ENCODE data around the gene ABHD4. TPM values are rescaled to one million over a fixed set of nuclear protein-coding genes. Genes with fewer than 3 reads are reported as not detected.
A peak's percentile ranks its signal among the peaks of the same experiment; 100 is the strongest.
"Not testable (repeated sequence)": the region's sequence is repeated elsewhere in the genome, so short reads cannot be mapped to it uniquely, and the experiment has no call there.

The ABHD4 gene
- polyA plus RNA-seq, 3 donors, result 37.6 to 49.5 (median 43.7) TPM

- DNase-seq (ENCODE audit: low read depth in 3 of 3, low spot score in 2 of 3), result no peak
These were observed 9.5 kb upstream of the ABHD4 start for GRCh38 chr14:22588526-22589095.

DNA sequence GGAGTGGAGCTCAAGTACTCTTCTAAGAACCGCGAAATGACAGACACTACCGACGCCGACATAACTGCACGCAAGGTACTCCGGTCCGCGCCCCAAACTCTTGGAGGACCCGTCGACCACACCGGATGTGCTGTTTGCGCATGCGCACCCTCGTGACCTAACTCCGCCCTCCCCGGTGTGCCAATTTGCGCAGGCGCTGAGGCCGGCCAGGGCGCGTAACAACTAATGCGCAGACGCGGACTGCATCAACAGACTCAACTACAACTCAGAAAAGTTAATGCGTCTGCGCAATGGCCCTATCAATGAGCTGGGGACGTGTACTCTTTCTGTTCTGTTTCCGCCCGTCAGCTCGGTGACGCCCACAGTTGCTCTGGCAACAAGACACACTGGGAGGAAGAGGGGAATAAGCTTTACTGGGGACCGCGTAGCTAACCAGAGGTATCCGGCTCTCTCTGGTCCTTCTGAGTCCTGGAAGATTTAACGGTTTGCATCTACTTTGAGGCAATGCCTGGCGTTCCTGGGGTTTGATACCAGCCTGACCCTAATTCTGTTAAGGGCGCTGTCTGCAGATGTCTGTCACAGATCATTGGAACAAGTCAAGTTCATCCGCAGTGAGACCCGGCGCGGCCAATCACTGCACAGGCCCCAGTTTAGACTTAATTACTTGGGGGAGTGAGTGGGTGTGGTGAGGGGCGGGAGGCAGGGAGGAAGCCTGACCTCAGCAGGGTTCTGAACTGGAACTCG lies 8.8 kb upstream of the ABHD4 start, which contains the start of gene DAD1:
DAD1 (minus strand) TSS at position 129 of the 744 bp plus-strand sequence; CDS start at position 62, 67 bp downstream.
- peak; percentile 95 to 100 (median 99) for DNase-seq (ENCODE audit: low read depth in 3 of 3, low spot score in 2 of 3)

- no peak for DNase-seq (ENCODE audit: low read depth in 3 of 3, low spot score in 2 of 3)
These were observed 4.9 kb upstream of the ABHD4 start for GRCh38 chr14:22593189-22593588.

GRCh38 chr14:22593601-22594000 lies 4.5 kb upstream of the ABHD4 start:
- no peak for DNase-seq (ENCODE audit: low read depth in 3 of 3, low spot score in 2 of 3)

DNA sequence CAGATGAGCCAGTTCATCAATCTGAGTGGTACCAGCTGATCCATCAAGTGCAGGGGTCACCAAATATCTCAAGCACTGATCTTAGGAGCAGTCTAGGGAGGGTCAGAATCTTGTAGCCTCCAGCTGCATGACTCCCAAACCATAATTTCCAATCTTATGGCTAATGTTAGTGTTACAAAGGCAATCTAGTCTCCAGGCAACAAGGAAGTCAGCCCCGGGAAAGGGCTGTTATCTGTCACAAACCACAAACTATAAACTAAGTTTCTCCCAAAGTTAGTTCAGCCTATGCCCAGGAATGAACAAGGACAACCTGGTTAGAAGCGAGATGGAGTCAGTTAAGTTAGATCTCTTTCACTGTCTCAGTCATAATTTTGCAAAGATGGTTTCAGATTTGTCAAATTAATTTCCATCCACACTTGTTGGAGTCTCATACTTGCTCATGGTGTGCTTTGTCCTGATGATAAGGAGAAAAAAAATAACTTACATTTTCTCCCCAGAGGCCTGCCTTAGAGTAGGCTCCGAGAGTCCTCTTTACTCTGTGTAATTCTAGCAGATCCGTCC lies 3.9 kb upstream of the ABHD4 start:
- DNase-seq (ENCODE audit: low read depth in 3 of 3, low spot score in 2 of 3), result no peak

- no peak for DNase-seq (ENCODE audit: low read depth in 3 of 3, low spot score in 2 of 3)
These were observed 1.7 kb upstream of the ABHD4 start for GRCh38 chr14:22596354-22596879.

DNA sequence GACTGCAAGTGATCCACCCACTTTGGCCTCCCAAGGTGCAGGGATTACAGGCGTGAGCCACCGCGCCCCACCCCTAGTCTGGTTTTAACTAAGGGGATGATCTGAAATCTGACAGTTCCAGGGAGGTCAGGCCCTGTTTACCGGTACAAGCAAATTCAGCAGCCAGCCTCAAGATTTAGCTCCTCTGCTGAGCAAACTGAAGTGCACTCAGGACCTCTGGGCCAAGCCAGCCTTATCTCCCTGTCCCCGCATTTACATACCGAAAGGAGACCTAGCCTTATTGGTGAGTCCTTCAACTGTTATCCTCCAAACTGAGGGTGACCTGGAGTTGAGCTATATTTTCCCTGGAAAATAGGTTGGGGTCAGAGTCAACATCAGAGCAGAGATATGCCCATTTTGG lies 835 bp upstream of the ABHD4 start:
- DNase-seq (ENCODE audit: low read depth in 3 of 3, low spot score in 2 of 3), result no peak

- DNase-seq (ENCODE audit: low read depth in 3 of 3, low spot score in 2 of 3), result no peak
These were observed 365 bp upstream of the ABHD4 start for GRCh38 chr14:22597771-22598098.

DNA sequence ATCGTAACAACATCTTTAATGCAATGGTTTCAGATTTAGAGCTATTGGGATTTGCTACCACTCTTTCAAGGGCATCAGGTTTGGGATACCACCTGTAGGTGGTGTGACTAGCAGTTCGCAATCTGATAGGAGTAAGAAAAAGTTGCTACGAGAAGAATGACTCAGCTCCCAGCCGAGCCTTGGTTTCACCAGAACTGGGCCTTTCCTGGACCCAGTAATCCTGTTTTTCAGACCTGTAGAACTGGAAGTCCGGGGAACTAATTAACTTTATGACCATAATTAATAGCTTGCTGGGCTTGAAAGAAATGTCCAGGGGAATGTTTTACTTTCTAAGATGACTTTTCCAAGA lies 770 bp downstream of the ABHD4 start:
- peak; percentile 19 to 31 (median 26) for DNase-seq (ENCODE audit: low read depth in 3 of 3, low spot score in 2 of 3)

- no peak for DNase-seq (ENCODE audit: low read depth in 3 of 3, low spot score in 2 of 3)
These were observed 1.2 kb downstream of the ABHD4 start for GRCh38 chr14:22599349-22599748.

GRCh38 chr14:22600027-22600426 lies 1.9 kb downstream of the ABHD4 start:
- no peak for DNase-seq (ENCODE audit: low read depth in 3 of 3, low spot score in 2 of 3)

DNA sequence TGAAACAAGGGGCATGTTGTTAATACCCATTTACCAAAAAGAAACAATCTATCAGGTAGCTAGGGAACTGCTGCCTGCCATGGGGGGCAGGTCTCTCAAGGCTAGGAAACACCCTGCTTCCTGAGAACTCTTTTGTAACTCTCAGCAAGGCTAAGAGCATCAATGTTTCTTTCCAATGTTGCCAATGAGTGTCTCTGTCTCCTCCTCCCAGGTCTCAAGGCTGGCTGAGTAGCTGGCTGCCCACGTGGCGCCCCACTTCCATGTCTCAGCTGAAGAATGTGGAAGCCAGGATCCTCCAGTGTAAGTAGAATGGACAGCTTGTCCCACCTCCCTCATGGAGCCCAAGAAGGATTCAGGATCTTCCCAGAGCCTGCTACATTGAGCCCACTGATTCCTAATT lies 3.4 kb downstream of the ABHD4 start:
- no peak for DNase-seq (ENCODE audit: low read depth in 3 of 3, low spot score in 2 of 3)

DNA sequence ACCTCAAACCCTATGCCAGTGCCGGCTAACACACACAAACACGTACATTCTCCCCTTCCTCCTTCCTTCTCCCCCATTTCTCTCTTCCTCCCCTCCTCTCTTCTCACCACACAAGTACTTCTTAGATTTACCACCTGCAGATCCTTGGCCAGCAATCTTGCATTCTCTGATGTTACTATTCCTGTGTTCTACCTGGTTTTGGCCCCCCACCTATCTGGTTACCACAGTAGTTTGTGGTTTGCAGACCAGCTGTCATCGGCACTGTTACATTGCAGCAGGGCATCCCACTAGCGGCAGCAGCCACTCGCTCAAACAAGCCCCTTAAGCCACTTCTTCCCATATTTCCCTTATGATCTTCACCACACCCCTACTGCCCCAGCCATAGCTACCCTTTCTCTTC lies 3.9 kb downstream of the ABHD4 start:
- no peak for DNase-seq (ENCODE audit: low read depth in 3 of 3, low spot score in 2 of 3)

DNA sequence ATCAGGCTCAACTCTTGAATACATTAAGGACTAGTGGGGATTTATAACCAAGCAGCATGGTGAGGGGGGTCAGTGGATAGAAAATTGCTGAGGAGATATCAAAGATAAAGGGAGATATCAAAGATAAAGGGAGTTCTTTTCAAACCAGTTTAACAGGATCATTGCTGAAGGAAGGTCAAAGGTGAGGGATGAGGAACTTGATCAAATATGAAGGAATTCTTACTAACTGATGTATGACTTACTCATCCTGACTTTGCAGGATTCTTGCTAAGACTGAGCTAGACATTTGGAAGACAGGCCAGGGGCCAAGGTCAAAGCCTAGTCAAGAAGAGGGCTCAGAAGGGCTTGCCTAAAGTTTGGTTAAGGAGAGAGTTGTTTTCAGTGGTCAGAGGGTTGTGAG lies 4.8 kb downstream of the ABHD4 start:
- no peak for DNase-seq (ENCODE audit: low read depth in 3 of 3, low spot score in 2 of 3)

DNA sequence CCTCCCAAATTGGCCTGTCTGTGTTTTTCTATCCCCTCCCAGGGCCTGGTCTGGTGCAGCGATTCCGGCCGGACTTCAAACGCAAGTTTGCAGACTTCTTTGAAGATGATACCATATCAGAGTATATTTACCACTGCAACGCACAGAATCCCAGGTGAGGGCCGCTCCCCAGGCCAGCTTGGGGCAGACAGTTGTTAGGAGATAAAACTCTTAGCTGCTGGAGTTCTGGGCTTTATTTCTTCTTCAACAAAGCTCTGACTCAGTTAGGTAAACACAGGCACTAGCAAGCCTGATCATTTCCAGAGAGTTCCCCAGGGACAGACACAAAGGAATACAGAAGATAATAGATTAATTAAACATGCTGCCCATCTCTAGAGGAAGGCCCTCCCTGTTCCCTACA lies 8.3 kb downstream of the ABHD4 start:
- no peak for DNase-seq (ENCODE audit: low read depth in 3 of 3, low spot score in 2 of 3)

- no peak for DNase-seq (ENCODE audit: low read depth in 3 of 3, low spot score in 2 of 3)
These were observed 9.2 kb downstream of the ABHD4 start for GRCh38 chr14:22607291-22607690.

GRCh38 chr14:22610931-22611330 lies 12.8 kb downstream of the ABHD4 start:
- DNase-seq (ENCODE audit: low read depth in 3 of 3, low spot score in 2 of 3), result no peak

DNA sequence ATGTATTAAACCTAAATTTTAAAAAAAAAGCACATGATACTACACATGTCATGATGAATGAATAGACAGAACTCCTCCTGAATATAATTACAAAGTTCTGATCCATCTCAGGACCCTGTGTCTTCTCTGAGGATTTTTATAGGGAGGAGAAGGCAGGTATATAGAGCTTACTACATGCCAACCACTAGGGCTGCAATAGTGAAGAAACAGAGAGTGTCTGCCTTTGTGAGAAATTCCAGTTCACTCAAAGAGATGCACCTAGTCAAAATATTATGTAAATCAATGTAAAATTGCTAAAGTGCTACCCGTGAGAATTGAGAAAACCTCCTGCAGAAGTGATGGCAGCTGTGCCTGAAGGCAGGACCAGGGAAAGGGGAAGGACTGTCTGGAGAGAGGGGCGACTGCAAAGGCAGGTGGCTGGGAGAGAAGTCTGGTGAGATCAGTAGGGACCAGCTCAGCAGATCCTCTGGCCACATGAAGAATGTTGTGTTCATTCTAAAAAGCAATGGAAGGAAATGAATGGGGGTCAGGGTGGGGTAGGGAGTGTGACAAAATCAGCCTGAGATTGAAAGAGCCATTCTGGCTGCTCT lies 15.1 kb downstream of the ABHD4 start:
- no peak for DNase-seq (ENCODE audit: low read depth in 3 of 3, low spot score in 2 of 3)

- no peak for DNase-seq (ENCODE audit: low read depth in 3 of 3, low spot score in 2 of 3)
These were observed 15.7 kb downstream of the ABHD4 start for GRCh38 chr14:22613736-22614239.

DNA sequence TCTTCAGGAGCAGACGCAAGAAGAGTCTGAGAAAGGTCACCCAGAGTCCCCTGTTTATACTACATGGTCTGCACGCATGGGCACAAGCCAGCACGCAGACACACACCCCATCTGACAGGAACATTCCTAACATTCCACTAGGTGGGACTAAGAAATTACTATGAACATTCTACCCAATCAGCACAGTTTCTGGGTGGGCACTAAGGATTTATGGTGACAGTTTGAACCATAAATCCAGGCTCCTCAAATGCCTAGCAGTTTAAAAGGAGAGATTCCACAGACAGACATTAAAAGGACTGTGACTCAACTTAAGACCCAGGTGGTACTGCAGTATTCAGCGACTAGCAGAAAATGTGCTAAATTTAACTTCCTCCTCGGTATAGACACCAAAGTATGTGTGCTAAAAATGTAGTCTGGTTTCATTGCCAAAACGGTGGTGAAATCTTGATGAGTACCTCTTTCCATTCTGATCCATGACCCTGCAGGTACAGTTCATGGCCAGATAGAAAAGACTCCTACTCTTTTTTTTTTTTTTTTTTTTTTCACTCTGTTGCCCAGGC lies 16.2 kb downstream of the ABHD4 start:
- DNase-seq (ENCODE audit: low read depth in 3 of 3, low spot score in 2 of 3), result peak; percentile 61 to 83 (median 72)

DNA sequence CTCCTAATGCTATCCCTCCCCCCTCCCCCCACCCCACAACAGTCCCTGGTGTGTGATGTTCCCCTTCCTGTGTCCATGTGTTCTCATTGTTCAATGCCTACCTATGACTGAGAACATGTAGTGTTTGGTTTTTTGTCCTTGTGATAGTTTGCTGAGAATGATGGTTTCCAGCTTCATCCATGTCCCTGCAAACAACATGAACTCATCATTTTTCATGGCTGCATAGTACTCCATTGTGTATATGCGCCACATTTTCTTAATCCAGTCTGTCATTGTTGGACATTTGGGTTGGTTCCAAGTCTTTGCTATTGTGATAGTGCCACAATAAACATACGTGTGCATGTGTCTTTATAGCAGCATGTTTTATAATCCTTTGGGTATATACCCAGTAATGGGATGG lies 17.7 kb downstream of the ABHD4 start:
- not testable (repeated sequence) for DNase-seq (ENCODE audit: low read depth in 3 of 3, low spot score in 2 of 3)

Data from right renal cortex interstitium (tissue), 3 donors.